HepG2 (cell line): Measurements from ENCODE around the gene MRPS35. TPM values are rescaled to one million over a fixed set of nuclear protein-coding genes. Genes with fewer than 3 reads are reported as not detected.

ENCODE experiments used
- AKAP8 ChIP-seq: sonication (generic); formaldehyde crosslinking; IDR thresholded peaks from 2 replicates; pipeline ENCODE4 v1.5.1; 2020; ENCODE audit warnings: mild to moderate bottlenecking, missing genetic modification reagents
- DMAP1 ChIP-seq: IDR thresholded peaks from 2 replicates; pipeline ENCODE4 v1.6.1; 2016
- FOXC1 ChIP-seq: sonication (generic); formaldehyde crosslinking; IDR thresholded peaks from 2 replicates; pipeline ENCODE4 v1.8.0; 2022; ENCODE audit warnings: mild to moderate bottlenecking, missing genetic modification reagents, borderline replicate concordance
- HIC2 ChIP-seq: sonication (generic); formaldehyde crosslinking; IDR thresholded peaks from 2 replicates; pipeline ENCODE4 v1.9.0; 2022; ENCODE audit warnings: low read depth, missing genetic modification reagents
- ISX ChIP-seq: sonication (generic); formaldehyde crosslinking; conservative IDR thresholded peaks from 2 replicates; pipeline ENCODE4 v1.5.0; 2020; ENCODE audit warnings: missing genetic modification reagents
- KLF12 ChIP-seq: sonication (generic); formaldehyde crosslinking; IDR thresholded peaks from 2 replicates; pipeline ENCODE4 v1.4.0; 2020; ENCODE audit warnings: missing genetic modification reagents, borderline replicate concordance
- LRRFIP1 ChIP-seq: sonication (generic); formaldehyde crosslinking; conservative IDR thresholded peaks from 2 replicates; pipeline ENCODE4 v1.4.0; 2020; ENCODE audit warnings: missing genetic modification reagents
- RBM39 ChIP-seq: fragments of 200-400 bp; formaldehyde crosslinking; IDR thresholded peaks from one replicate; pipeline ENCODE4 v1.6.1; 2018; ENCODE audit warnings: antibody characterized with exemption, mild to moderate bottlenecking, low read depth, low read length; ENCODE audit not compliant: poor library complexity, severe bottlenecking
- RCOR2 ChIP-seq: IDR thresholded peaks from 2 replicates; pipeline ENCODE4 v1.6.1; 2016; ENCODE audit warnings: missing biosample characterization, missing genetic modification reagents
- SAP130 ChIP-seq: IDR thresholded peaks from 2 replicates; pipeline ENCODE4 v1.6.1; 2016; ENCODE audit warnings: low read depth
- THAP7 ChIP-seq: sonication (generic); formaldehyde crosslinking; IDR thresholded peaks from 2 replicates; pipeline ENCODE4 v1.8.1; 2023; ENCODE audit warnings: mild to moderate bottlenecking, missing genetic modification reagents
- YEATS4 ChIP-seq: sonication (generic); formaldehyde crosslinking; IDR thresholded peaks from 2 replicates; pipeline ENCODE4 v1.4.0; 2020; ENCODE audit warnings: missing genetic modification reagents, borderline replicate concordance
- ZNF234 ChIP-seq: sonication (generic); formaldehyde crosslinking; conservative IDR thresholded peaks from 2 replicates; pipeline ENCODE4 v1.5.1; 2020; ENCODE audit warnings: mild to moderate bottlenecking, missing genetic modification reagents
- ZNF260 ChIP-seq: sonication (generic); formaldehyde crosslinking; IDR thresholded peaks from 2 replicates; pipeline ENCODE4 v1.4.0; 2020; ENCODE audit warnings: missing genetic modification reagents, low read depth, mild to moderate bottlenecking, borderline replicate concordance
- ZNF496 ChIP-seq: sonication (generic); formaldehyde crosslinking; IDR thresholded peaks from 2 replicates; pipeline ENCODE4 v1.8.1; 2023; ENCODE audit warnings: mild to moderate bottlenecking, moderate library complexity, missing genetic modification reagents; ENCODE audit not compliant: insufficient replicate concordance
- ZNF558 ChIP-seq: sonication (generic); formaldehyde crosslinking; IDR thresholded peaks from 2 replicates; pipeline ENCODE4 v1.9.0; 2022; ENCODE audit warnings: mild to moderate bottlenecking, missing genetic modification reagents, borderline replicate concordance
- ZNF704 ChIP-seq: sonication (generic); formaldehyde crosslinking; IDR thresholded peaks from 2 replicates; pipeline ENCODE4 v1.8.1; 2023; ENCODE audit warnings: mild to moderate bottlenecking, inconsistent platforms, moderate library complexity, missing genetic modification reagents, borderline replicate concordance
- ZNF737 ChIP-seq: sonication (generic); formaldehyde crosslinking; IDR thresholded peaks from 2 replicates; pipeline ENCODE4 v1.5.0; 2020; ENCODE audit warnings: missing genetic modification reagents, mild to moderate bottlenecking, borderline replicate concordance
- ZNF83 ChIP-seq: sonication (generic); formaldehyde crosslinking; IDR thresholded peaks from 2 replicates; pipeline ENCODE4 v1.4.0; 2020; ENCODE audit warnings: missing genetic modification reagents, mild to moderate bottlenecking, borderline replicate concordance
- ZUFSP ChIP-seq: sonication (generic); formaldehyde crosslinking; IDR thresholded peaks from 2 replicates; pipeline ENCODE4 v1.9.0; 2021; ENCODE audit warnings: missing genetic modification reagents, mild to moderate bottlenecking, borderline replicate concordance
- polyA plus RNA-seq, 8 experiments: library from polyadenylated mRNA; depleted of rRNA in 3 of 8; stranded (reverse) in 7 of 8; unstranded in 1 of 8; fragments of >200 nt; fragmentation: Illumina TruSeq in 4 of 8; extraction: Trizol in 4 of 8; gene quantifications; 2 replicates each; pipeline versions ENCODE4 v1.2.1 to v1.2.3, GENCODE V29; 2011 to 2016; ENCODE audit warnings: low read depth in 4 of 8, missing spikeins in 1 of 8, mixed read lengths in 1 of 8; ENCODE audit not compliant: insufficient read depth in 1 of 8
- total RNA-seq, 5 experiments: library from RNA; depleted of rRNA; stranded (reverse); fragments of >200 nt; fragmentation: Illumina TruSeq; extraction: Trizol; gene quantifications; 2 replicates each; pipeline ENCODE4 v1.2.3, GENCODE V29; 2016; ENCODE audit warnings: low read depth in 1 of 5

MRPS35 gene
- total and polyA plus RNA-seq, 2 of the 13 experiments (the other 11 are each of a cell fraction or from before 2014, with no cell fraction given) = 63.4 to 104 TPM

- no peak for TF ChIP-seq FOXC1 (CRISPR knock-in tag)
- peak; percentile 53 for TF ChIP-seq SAP130 (CRISPR knock-in tag)
- TF ChIP-seq ZNF234 (CRISPR knock-in tag) = no peak
- no peak for TF ChIP-seq ZNF496 (CRISPR knock-in tag)
- TF ChIP-seq DMAP1 (CRISPR knock-in tag) = peak; percentile 48; the same call in 1 of the 2 replicates
- no peak for TF ChIP-seq LRRFIP1 (CRISPR knock-in tag)
- TF ChIP-seq RCOR2 (CRISPR knock-in tag) = no peak
- TF ChIP-seq YEATS4 = peak; percentile 58
- TF ChIP-seq AKAP8 (CRISPR knock-in tag) = no peak; the same call in 1 of the 2 replicates
- peak; percentile 82 for TF ChIP-seq RBM39
- TF ChIP-seq ZUFSP (CRISPR knock-in tag) = no peak
- no peak for TF ChIP-seq ZNF737 (CRISPR knock-in tag)
- TF ChIP-seq ZNF83 = 0 out of 2 replicates have a peak, but pooled peaks have one; percentile 47
- TF ChIP-seq HIC2 = 0 out of 2 replicates have a peak, but pooled peaks have one; percentile 4
- TF ChIP-seq THAP7 (CRISPR knock-in tag) = 0 out of 2 replicates have a peak, but pooled peaks have one; percentile 82
- TF ChIP-seq KLF12 (CRISPR knock-in tag) = peak; percentile 73
- TF ChIP-seq ZNF704 (CRISPR knock-in tag) = peak; percentile 76
- TF ChIP-seq ISX (CRISPR knock-in tag) = peak; percentile 29; the same call in 1 of the 2 replicates
- TF ChIP-seq ZNF260 (CRISPR knock-in tag) = no peak
- peak; percentile 70; the same call in 1 of the 2 replicates for TF ChIP-seq ZNF558
These were observed 69.4 kb downstream of the MRPS35 start, which contains the start of the genes KLHL42 and MANSC4 (continued) for GRCh38 chr12:27779920-27780611.
